HEK293 (cell line): ENCODE data around the gene C1QL4.

Experiments used
- BCL6B ChIP-seq: fragments of 450-650 bp; formaldehyde crosslinking; IDR thresholded peaks from 2 replicates; pipeline ENCODE4 v1.5.1; 2017; ENCODE audit warnings: missing biosample characterization, missing genetic modification characterization
- GFI1B ChIP-seq: fragments of 450-650 bp; formaldehyde crosslinking; IDR thresholded peaks from 2 replicates; pipeline ENCODE4 v1.5.1; 2016; ENCODE audit warnings: missing biosample characterization, missing genetic modification characterization
- GLI4 ChIP-seq: fragments of 450-650 bp; formaldehyde crosslinking; IDR thresholded peaks from 2 replicates; pipeline ENCODE4 v1.5.1; 2016; ENCODE audit warnings: missing biosample characterization, missing genetic modification characterization
- GLIS1 ChIP-seq: fragments of 450-650 bp; formaldehyde crosslinking; IDR thresholded peaks from 2 replicates; pipeline ENCODE4 v1.5.1; 2016; ENCODE audit warnings: missing biosample characterization, missing genetic modification characterization
- HOXA7 ChIP-seq: sonication (generic); formaldehyde crosslinking; IDR thresholded peaks from 2 replicates; pipeline ENCODE4 v1.8.1; 2022; ENCODE audit warnings: missing genetic modification reagents, borderline replicate concordance
- KLF1 ChIP-seq: fragments of 450-650 bp; formaldehyde crosslinking; IDR thresholded peaks from 2 replicates; pipeline ENCODE4 v1.5.1; 2016; ENCODE audit warnings: missing biosample characterization, missing genetic modification characterization
- KLF8 ChIP-seq: fragments of 450-650 bp; formaldehyde crosslinking; IDR thresholded peaks from 2 replicates; pipeline ENCODE4 v1.5.1; 2016; ENCODE audit warnings: missing biosample characterization, missing genetic modification characterization
- KLF9 ChIP-seq: fragments of 450-650 bp; formaldehyde crosslinking; IDR thresholded peaks from 2 replicates; pipeline ENCODE4 v1.5.1; 2016; ENCODE audit warnings: missing biosample characterization, missing genetic modification characterization, low read depth
- MEIS1 ChIP-seq: sonication (generic); formaldehyde crosslinking; IDR thresholded peaks from 2 replicates; pipeline ENCODE4 v1.8.1; 2022; ENCODE audit warnings: missing genetic modification reagents, mild to moderate bottlenecking, borderline replicate concordance
- PRDM1 ChIP-seq: fragments of 450-650 bp; formaldehyde crosslinking; IDR thresholded peaks from 2 replicates; pipeline ENCODE4; 2016; ENCODE audit warnings: missing biosample characterization, missing genetic modification characterization
- RBAK ChIP-seq: fragments of 450-650 bp; formaldehyde crosslinking; IDR thresholded peaks from 2 replicates; pipeline ENCODE4 v1.5.1; 2016; ENCODE audit warnings: missing biosample characterization, missing genetic modification characterization
- SCRT2 ChIP-seq: fragments of 450-650 bp; formaldehyde crosslinking; IDR thresholded peaks from 2 replicates; pipeline ENCODE4 v1.5.1; 2016; ENCODE audit warnings: missing biosample characterization, missing genetic modification characterization
- SP3 ChIP-seq: fragments of 450-650 bp; formaldehyde crosslinking; IDR thresholded peaks from 2 replicates; pipeline ENCODE4 v1.5.1; 2016; ENCODE audit warnings: missing biosample characterization, missing genetic modification characterization
- WT1 ChIP-seq: fragments of 450-650 bp; formaldehyde crosslinking; IDR thresholded peaks from 2 replicates; pipeline ENCODE4 v1.5.1; 2016; ENCODE audit warnings: missing biosample characterization, missing genetic modification characterization
- ZBTB11 ChIP-seq: fragments of 450-650 bp; formaldehyde crosslinking; conservative IDR thresholded peaks from 2 replicates; pipeline ENCODE4 v1.5.1; 2016; ENCODE audit warnings: low read depth, missing biosample characterization, missing genetic modification characterization
- ZBTB26 ChIP-seq: fragments of 450-650 bp; formaldehyde crosslinking; optimal IDR thresholded peaks from 2 replicates; pipeline ENCODE3; 2016; ENCODE audit warnings: missing biosample characterization, mild to moderate bottlenecking, missing genetic modification characterization
- ZFP3 ChIP-seq: fragments of 450-650 bp; formaldehyde crosslinking; IDR thresholded peaks from 2 replicates; pipeline ENCODE4 v1.5.1; 2016; ENCODE audit warnings: low read depth, missing biosample characterization, missing genetic modification characterization
- ZFP37 ChIP-seq: fragments of 450-650 bp; formaldehyde crosslinking; IDR thresholded peaks from 2 replicates; pipeline ENCODE4 v1.5.1; 2016; ENCODE audit warnings: missing biosample characterization, missing genetic modification characterization
- ZNF112 ChIP-seq: fragments of 450-650 bp; formaldehyde crosslinking; IDR thresholded peaks from 2 replicates; pipeline ENCODE4 v1.5.0; 2017; ENCODE audit warnings: missing biosample characterization, missing genetic modification characterization
- ZNF132 ChIP-seq: fragments of 450-650 bp; formaldehyde crosslinking; IDR thresholded peaks from 2 replicates; pipeline ENCODE4 v1.5.1; 2017; ENCODE audit warnings: missing biosample characterization, missing genetic modification characterization, borderline replicate concordance
- ZNF133 ChIP-seq: fragments of 450-650 bp; formaldehyde crosslinking; IDR thresholded peaks from 2 replicates; pipeline ENCODE4 v1.5.1; 2016; ENCODE audit warnings: missing biosample characterization, missing genetic modification characterization
- ZNF174 ChIP-seq: fragments of 450-650 bp; formaldehyde crosslinking; IDR thresholded peaks from 2 replicates; pipeline ENCODE4 v1.5.0; 2017; ENCODE audit warnings: missing biosample characterization, mild to moderate bottlenecking, missing genetic modification characterization
- ZNF184 ChIP-seq: fragments of 450-650 bp; IDR thresholded peaks from 2 replicates; pipeline ENCODE4 v1.5.1; 2018; ENCODE audit warnings: missing biosample characterization, mild to moderate bottlenecking, missing genetic modification characterization
- ZNF211 ChIP-seq: fragments of 450-650 bp; formaldehyde crosslinking; IDR thresholded peaks from 2 replicates; pipeline ENCODE4 v1.5.1; 2016; ENCODE audit warnings: low read depth, missing biosample characterization, missing genetic modification characterization
- ZNF221 ChIP-seq: fragments of 450-650 bp; formaldehyde crosslinking; IDR thresholded peaks from 2 replicates; pipeline ENCODE4 v1.5.1; 2017; ENCODE audit warnings: missing biosample characterization, missing genetic modification characterization, borderline replicate concordance
- ZNF280C ChIP-seq: fragments of 450-650 bp; formaldehyde crosslinking; IDR thresholded peaks from 2 replicates; pipeline ENCODE4 v1.5.1; 2016; ENCODE audit warnings: missing biosample characterization, missing genetic modification characterization
- ZNF341 ChIP-seq: fragments of 450-650 bp; formaldehyde crosslinking; IDR thresholded peaks from 2 replicates; pipeline ENCODE4; 2016; ENCODE audit warnings: low read depth, missing biosample characterization, missing genetic modification characterization
- ZNF404 ChIP-seq: fragments of 450-650 bp; formaldehyde crosslinking; IDR thresholded peaks from 2 replicates; pipeline ENCODE4 v1.5.1; 2017; ENCODE audit warnings: missing biosample characterization, missing genetic modification characterization
- ZNF510 ChIP-seq: fragments of 450-650 bp; formaldehyde crosslinking; IDR thresholded peaks from 2 replicates; pipeline ENCODE4 v1.5.1; 2018; ENCODE audit warnings: mild to moderate bottlenecking, missing genetic modification characterization, missing biosample characterization; ENCODE audit not compliant: insufficient replicate concordance
- ZNF549 ChIP-seq: fragments of 450-650 bp; IDR thresholded peaks from 2 replicates; pipeline ENCODE4 v1.5.1; 2018; ENCODE audit warnings: missing biosample characterization, missing genetic modification characterization, mild to moderate bottlenecking, inconsistent platforms, moderate library complexity
- ZNF623 ChIP-seq: fragments of 450-650 bp; formaldehyde crosslinking; IDR thresholded peaks from 2 replicates; pipeline ENCODE4 v1.5.1; 2016; ENCODE audit warnings: missing biosample characterization, missing genetic modification characterization
- ZNF791 ChIP-seq: fragments of 450-650 bp; formaldehyde crosslinking; IDR thresholded peaks from 2 replicates; pipeline ENCODE4 v1.5.1; 2016; ENCODE audit warnings: missing biosample characterization, missing genetic modification characterization
- ZNF792 ChIP-seq: fragments of 450-650 bp; formaldehyde crosslinking; IDR thresholded peaks from 2 replicates; pipeline ENCODE4 v1.5.1; 2016; ENCODE audit warnings: missing biosample characterization, missing genetic modification characterization
- TF ChIP-seq, protein P1 (sequence below): fragments of 450-650 bp; formaldehyde crosslinking; IDR thresholded peaks from 2 replicates; pipeline ENCODE4 v1.5.1; 2016; ENCODE audit warnings: missing biosample characterization, missing genetic modification characterization

Gene C1QL4

DNA sequence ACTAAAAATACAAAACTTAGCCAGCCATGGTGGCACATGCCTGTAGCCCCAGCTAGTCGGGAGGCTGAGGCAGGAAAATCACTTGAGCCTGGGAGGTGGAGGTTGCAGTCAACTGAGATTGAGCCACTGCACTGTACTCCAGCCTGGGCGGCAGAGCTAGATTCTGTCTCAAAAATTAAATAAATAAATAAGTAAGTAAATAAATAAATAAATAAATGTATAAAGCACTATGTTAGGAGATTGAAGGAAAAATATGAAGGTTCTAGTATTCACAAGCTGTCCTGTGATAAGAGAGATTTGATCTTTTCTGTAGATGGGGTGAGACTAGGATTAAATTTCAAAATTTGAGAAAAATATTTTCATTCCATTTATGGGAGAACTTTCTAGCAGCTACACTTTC is 15.4 kb upstream of the C1QL4 start (continued):
- TF ChIP-seq ZNF184 (tag by site-specific recombination): no peak
- TF ChIP-seq ZNF549 (tag by site-specific recombination): no peak
- 0 out of 2 replicates have a peak, but pooled peaks have one; percentile 25 for TF ChIP-seq GFI1B (tag by site-specific recombination)
- TF ChIP-seq ZNF133 (tag by site-specific recombination): no peak
- TF ChIP-seq ZBTB11 (tag by site-specific recombination): peak; percentile 54
- TF ChIP-seq PRDM1 (tag by site-specific recombination): no peak
- TF ChIP-seq ZNF510: peak; percentile 60
- peak; percentile 77; the same call in 1 of the 2 replicates for TF ChIP-seq ZNF404
- peak; percentile 69 for TF ChIP-seq ZNF623
- no peak for TF ChIP-seq ZNF132 (tag by site-specific recombination)
- TF ChIP-seq ZFP3: 0 out of 2 replicates have a peak, but pooled peaks have one; percentile 16
- no peak for TF ChIP-seq KLF8 (tag by site-specific recombination)
- TF ChIP-seq ZNF341 (tag by site-specific recombination): no peak
- TF ChIP-seq SCRT2 (tag by site-specific recombination): no peak
- TF ChIP-seq KLF9 (tag by site-specific recombination): no peak
- TF ChIP-seq HOXA7: no peak
- no peak for TF ChIP-seq SP3 (tag by site-specific recombination)
- TF ChIP-seq ZNF112 (tag by site-specific recombination): no peak
- TF ChIP-seq GLI4 (tag by site-specific recombination): no peak
- TF ChIP-seq ZBTB26 (tag by site-specific recombination): no peak
- TF ChIP-seq ZNF174 (tag by site-specific recombination): no peak
- TF ChIP-seq ZNF211 (tag by site-specific recombination): no peak
- no peak for TF ChIP-seq ZNF221 (tag by site-specific recombination)
- TF ChIP-seq, protein P1, sequence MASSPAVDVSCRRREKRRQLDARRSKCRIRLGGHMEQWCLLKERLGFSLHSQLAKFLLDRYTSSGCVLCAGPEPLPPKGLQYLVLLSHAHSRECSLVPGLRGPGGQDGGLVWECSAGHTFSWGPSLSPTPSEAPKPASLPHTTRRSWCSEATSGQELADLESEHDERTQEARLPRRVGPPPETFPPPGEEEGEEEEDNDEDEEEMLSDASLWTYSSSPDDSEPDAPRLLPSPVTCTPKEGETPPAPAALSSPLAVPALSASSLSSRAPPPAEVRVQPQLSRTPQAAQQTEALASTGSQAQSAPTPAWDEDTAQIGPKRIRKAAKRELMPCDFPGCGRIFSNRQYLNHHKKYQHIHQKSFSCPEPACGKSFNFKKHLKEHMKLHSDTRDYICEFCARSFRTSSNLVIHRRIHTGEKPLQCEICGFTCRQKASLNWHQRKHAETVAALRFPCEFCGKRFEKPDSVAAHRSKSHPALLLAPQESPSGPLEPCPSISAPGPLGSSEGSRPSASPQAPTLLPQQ (tag by site-specific recombination): no peak
- TF ChIP-seq ZNF791 (tag by site-specific recombination): peak; percentile 78; the same call in 1 of the 2 replicates
- no peak for TF ChIP-seq MEIS1 (CRISPR knock-in tag)
- TF ChIP-seq ZNF792 (tag by site-specific recombination): no peak
- TF ChIP-seq ZFP37 (tag by site-specific recombination): no peak
- no peak for TF ChIP-seq ZNF280C (tag by site-specific recombination)
- no peak for TF ChIP-seq GLIS1 (tag by site-specific recombination)
- peak; percentile 62; the same call in 1 of the 2 replicates for TF ChIP-seq RBAK
- no peak for TF ChIP-seq BCL6B
- TF ChIP-seq KLF1 (tag by site-specific recombination): no peak
- no peak for TF ChIP-seq WT1 (tag by site-specific recombination)
